NB4 (cell line): ENCODE results near the gene C2CD3.

Experiments
- DNase-seq: peaks from one replicate; pipeline ENCODE4 v3.0.0; 2010; ENCODE audit warnings: low read depth
- H3K4me3 ChIP-seq: one replicate; pipeline ENCODE4 v1.5.1; 2011; ENCODE audit warnings: mild to moderate bottlenecking, low read depth, low read length, moderate library complexity
- MYC ChIP-seq: IDR thresholded peaks from 2 replicates; pipeline ENCODE4 v1.6.1; 2011; ENCODE audit warnings: low read depth, low read length
- POLR2A ChIP-seq: IDR thresholded peaks from 2 replicates; pipeline ENCODE4 v1.6.1; 2011; ENCODE audit warnings: mild to moderate bottlenecking; ENCODE audit not compliant: insufficient read length; ENCODE audit errors: extremely low read depth
- TF ChIP-seq, protein P1 (sequence below): IDR thresholded peaks from one replicate; pipeline ENCODE4 v1.5.1; 2012; ENCODE audit warnings: low read depth, low read length
- TF ChIP-seq, protein P2 (sequence below): IDR thresholded peaks from 2 replicates; pipeline ENCODE4 v1.6.1; 2011; ENCODE audit warnings: low read depth, low read length

Gene C2CD3

DNA sequence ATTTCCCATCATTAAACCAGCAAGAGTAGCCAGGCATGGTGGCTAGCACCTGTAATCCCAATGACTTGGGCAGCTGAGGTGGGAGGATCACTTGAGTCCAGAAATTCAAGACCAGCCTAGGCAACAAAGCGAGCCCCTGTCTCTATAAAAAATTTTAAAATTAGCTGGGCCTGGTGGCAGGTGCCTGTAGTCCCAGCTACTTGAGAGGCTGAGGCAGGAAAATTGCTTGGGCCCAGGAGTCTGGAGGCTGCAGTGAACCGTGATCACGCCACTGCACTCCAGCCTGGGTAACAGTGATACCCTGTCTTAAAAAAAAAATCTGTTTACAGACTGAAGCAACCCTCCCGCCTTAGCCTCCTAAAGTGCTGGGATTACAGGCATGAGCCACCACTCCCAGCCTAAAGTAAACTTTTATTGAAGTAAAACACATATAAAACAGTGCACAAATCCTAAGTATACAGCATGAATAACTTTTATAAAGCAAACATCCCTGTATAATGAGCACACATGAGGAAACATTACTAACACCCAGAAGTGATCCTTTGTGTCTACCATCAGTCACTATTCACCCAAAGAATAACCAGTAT lies 174.5 kb downstream of the C2CD3 start:
- no peak overlapping the region for H3K4me3 ChIP-seq
- TF ChIP-seq MYC = no peak
- TF ChIP-seq, protein P1, sequence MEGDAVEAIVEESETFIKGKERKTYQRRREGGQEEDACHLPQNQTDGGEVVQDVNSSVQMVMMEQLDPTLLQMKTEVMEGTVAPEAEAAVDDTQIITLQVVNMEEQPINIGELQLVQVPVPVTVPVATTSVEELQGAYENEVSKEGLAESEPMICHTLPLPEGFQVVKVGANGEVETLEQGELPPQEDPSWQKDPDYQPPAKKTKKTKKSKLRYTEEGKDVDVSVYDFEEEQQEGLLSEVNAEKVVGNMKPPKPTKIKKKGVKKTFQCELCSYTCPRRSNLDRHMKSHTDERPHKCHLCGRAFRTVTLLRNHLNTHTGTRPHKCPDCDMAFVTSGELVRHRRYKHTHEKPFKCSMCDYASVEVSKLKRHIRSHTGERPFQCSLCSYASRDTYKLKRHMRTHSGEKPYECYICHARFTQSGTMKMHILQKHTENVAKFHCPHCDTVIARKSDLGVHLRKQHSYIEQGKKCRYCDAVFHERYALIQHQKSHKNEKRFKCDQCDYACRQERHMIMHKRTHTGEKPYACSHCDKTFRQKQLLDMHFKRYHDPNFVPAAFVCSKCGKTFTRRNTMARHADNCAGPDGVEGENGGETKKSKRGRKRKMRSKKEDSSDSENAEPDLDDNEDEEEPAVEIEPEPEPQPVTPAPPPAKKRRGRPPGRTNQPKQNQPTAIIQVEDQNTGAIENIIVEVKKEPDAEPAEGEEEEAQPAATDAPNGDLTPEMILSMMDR = no peak
- TF ChIP-seq POLR2A = no peak
- TF ChIP-seq, protein P2, sequence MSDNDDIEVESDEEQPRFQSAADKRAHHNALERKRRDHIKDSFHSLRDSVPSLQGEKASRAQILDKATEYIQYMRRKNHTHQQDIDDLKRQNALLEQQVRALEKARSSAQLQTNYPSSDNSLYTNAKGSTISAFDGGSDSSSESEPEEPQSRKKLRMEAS = no peak
- DNase-seq = no peak

DNA sequence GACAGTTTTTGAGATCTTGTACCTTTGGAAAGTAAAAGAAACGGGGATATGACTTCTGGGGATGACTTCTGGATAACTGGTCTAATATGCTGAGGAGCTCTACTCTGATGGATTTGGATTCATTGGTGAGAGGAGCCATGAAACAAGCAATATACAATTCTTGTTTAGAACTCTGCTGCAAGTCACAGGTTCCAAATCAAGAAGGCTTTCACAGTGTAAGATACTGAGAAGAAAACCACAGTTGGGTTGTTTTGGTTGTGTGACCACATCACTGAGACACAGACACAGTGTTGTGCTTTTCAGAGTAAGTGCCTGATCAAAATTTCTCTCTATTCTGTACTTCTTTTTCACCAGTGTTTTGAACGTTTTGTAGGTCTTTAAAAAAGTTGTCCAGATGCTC lies 175.1 kb downstream of the C2CD3 start:
- no peak overlapping the region for H3K4me3 ChIP-seq
- TF ChIP-seq, protein P2 = no peak
- TF ChIP-seq MYC (no peak), POLR2A (no peak)
- TF ChIP-seq, protein P1 = no peak
- DNase-seq = no peak

DNA sequence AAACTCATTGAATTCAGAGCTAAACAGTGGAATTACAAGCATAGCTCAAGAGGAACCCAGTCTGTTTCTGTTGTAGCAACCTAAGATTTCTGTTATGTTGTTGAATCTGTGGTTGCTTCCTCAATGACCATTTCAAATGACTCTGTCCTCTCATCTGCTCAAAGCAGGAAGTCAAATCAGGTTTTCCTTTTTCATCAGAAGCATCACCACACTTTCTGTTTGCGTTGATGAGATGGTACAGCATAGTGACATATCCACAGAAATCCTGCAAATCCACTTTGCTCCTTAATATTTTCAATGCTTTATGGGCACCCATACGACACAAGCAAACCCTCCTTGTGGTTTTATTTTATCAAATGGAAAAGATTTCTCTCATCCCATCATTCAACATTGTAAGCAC lies 175.6 kb downstream of the C2CD3 start:
- H3K4me3 ChIP-seq = no peak overlapping the region
- TF ChIP-seq, protein P2 = no peak
- no peak for TF ChIP-seq MYC
- no peak for TF ChIP-seq POLR2A
- TF ChIP-seq, protein P1 = no peak
- DNase-seq = peak; percentile 60

DNA sequence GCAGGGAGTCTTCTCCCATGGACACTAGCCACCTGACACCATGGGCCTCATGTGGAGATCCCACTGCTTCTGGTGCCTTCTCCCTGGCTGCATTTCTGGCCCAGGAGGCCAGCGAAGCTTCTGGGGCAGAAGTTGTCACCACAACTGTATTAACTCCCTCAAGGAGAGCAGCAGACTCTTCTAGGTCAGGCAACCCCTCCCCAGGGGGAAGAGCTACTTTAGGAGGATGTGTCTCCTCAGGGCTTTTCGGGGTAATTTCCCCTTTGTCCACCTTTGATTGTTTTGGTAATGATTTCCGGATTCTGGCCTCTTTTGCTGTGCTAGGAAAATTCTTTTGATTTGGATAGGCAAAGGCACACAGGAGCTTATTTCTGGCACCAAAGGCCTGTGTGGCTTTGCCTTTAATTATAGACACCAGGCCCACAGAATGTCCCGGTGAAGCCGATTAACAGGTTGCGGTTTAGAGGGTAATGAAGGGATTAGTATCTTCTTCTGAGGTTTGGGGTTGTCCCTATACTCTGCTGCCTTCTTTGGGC lies 179.3 kb downstream of the C2CD3 start:
- H3K4me3 ChIP-seq = no peak overlapping the region

DNA sequence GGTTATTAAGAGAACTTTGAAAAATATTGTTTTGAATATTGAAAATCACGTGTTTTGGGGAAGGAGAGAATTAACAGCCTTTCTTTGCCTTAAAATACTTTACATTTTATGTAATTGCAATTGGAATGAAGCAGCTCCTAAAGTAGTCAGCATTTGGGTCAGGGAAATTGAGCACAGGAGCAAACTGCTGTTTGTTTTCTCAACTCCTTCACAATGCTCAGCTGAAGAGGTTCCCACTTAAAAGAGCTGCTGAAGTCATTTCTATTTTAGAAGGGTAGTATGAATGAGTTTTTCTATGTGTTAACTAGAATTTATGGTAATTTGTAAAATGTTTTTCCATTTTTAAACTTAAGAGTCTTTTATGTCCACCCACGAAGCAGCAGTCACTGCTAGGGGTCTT lies 180.1 kb downstream of the C2CD3 start:
- TF ChIP-seq, protein P1 = no peak
- TF ChIP-seq, protein P2 = no peak
- no peak for TF ChIP-seq MYC
- TF ChIP-seq POLR2A = no peak
- DNase-seq = no peak
- H3K4me3 ChIP-seq = no peak overlapping the region

More for the DNA sequence above, 179.3 kb downstream of the C2CD3 start:
- DNase-seq = no peak
- TF ChIP-seq, protein P2 = no peak
- TF ChIP-seq POLR2A (no peak), MYC (no peak)
- TF ChIP-seq, protein P1 = no peak
